T-helper 17 cell (primary cell): ENCODE measurements around the gene SLC31A2. TPM values are rescaled to one million over a fixed set of nuclear protein-coding genes. Genes with fewer than 3 reads are reported as not detected.
"Not testable (repeated sequence)": the region's sequence is repeated elsewhere in the genome, so short reads cannot be mapped to it uniquely, and the experiment has no call there.

Experiments used
- ATAC-seq: fragments of 150-1000 bp; cut with Tn5 transposase; 2 replicates; pipeline ENCODE4 v1.10.0; 2021; ENCODE audit warnings: mild to moderate bottlenecking, moderate library complexity
- DNase-seq, 3 donors: peaks; one replicate each; pipeline versions ENCODE4 v3.0.0 to v3.0.0-alpha.2; 2020 to 2021
- H3K9me3 ChIP-seq: one replicate; pipeline ENCODE4 v1.7.0; 2013; ENCODE audit warnings: low read length, mild to moderate bottlenecking; ENCODE audit not compliant: control insufficient read depth, poor library complexity, severe bottlenecking
- H3K27ac Mint-ChIP-seq: one replicate; pipeline ENCODE4 v1.8.0; 2022; ENCODE audit warnings: mild to moderate bottlenecking, moderate library complexity, mixed read lengths
- H3K27me3 Mint-ChIP-seq: one replicate; pipeline ENCODE4 v1.8.0; 2022; ENCODE audit warnings: mixed read lengths
- H3K36me3 Mint-ChIP-seq: one replicate; pipeline ENCODE4 v1.8.0; 2022; ENCODE audit warnings: low read depth, mixed read lengths
- H3K4me1 Mint-ChIP-seq: one replicate; pipeline ENCODE4 v1.8.0; 2022; ENCODE audit warnings: mild to moderate bottlenecking, mixed read lengths
- H3K4me3 Mint-ChIP-seq: one replicate; pipeline ENCODE4 v1.8.0; 2022; ENCODE audit warnings: mild to moderate bottlenecking, moderate library complexity, mixed read lengths
- total RNA-seq, 4 donors: library from RNA in 2 of 4; stranded (reverse) in 2 of 4; gene quantifications; one replicate each; pipeline ENCODE4 v1.2.3 and lab custom pipeline; 2022 to 2026

The SLC31A2 gene
- 10 to 100 TPM in 1 of 2 donors, 1 to 10 TPM in 1; 6.6 to 12.8 TPM for total RNA-seq
- total RNA-seq (lab: John Stamatoyannopoulos, UW) = 7.1 to 7.5 reads per million in 2 donors

GRCh38 chr9:113150670-113151611 lies at the start of gene SLC31A2:
Gene SLC31A2 (plus strand): TSS chr9:113151007. CDS start chr9:113151075, 68 bp downstream.
- Mint-ChIP-seq H3K36me3 (no peaks in the 10 kb centered on the region), H3K4me1 (peaks cover 23% of the 10 kb centered on the region), H3K27me3 (peaks cover 4% of the 10 kb centered on the region), H3K27ac (peak within 1 kb of the TSS; percentile 93), H3K4me3 (peak within 1 kb of the TSS; percentile 86)
- H3K9me3 ChIP-seq = no peaks in the 10 kb centered on the region
- peak; percentile 96 for ATAC-seq
- peak; percentile 79 to 87 (median 80) for DNase-seq

GRCh38 chr9:113105345-113105744 lies 45.5 kb upstream of the SLC31A2 start:
- H3K36me3 Mint-ChIP-seq, H3K4me3 Mint-ChIP-seq, H3K27ac Mint-ChIP-seq, ATAC-seq, H3K9me3 ChIP-seq, DNase-seq, H3K4me1 Mint-ChIP-seq: not testable (repeated sequence)
- peaks cover 11% of the 10 kb centered on the region for H3K27me3 Mint-ChIP-seq

- not testable (repeated sequence) for H3K9me3 ChIP-seq, DNase-seq, H3K27me3 Mint-ChIP-seq, H3K4me1 Mint-ChIP-seq, H3K27ac Mint-ChIP-seq, H3K36me3 Mint-ChIP-seq
- H3K4me3 Mint-ChIP-seq = peak overlapping the region; percentile 9
- peak; percentile 81 for ATAC-seq
Measured at GRCh38 chr9:113111065-113111951, 39.5 kb upstream of the SLC31A2 start.

GRCh38 chr9:113112706-113113510 lies 37.9 kb upstream of the SLC31A2 start:
- not testable (repeated sequence) for DNase-seq, H3K4me1 Mint-ChIP-seq, H3K27me3 Mint-ChIP-seq, H3K4me3 Mint-ChIP-seq, H3K36me3 Mint-ChIP-seq, H3K9me3 ChIP-seq
- ATAC-seq = peak; percentile 80
- H3K27ac Mint-ChIP-seq = peak overlapping the region; percentile 24

- not testable (repeated sequence) for H3K36me3 Mint-ChIP-seq, H3K27me3 Mint-ChIP-seq, H3K27ac Mint-ChIP-seq, H3K9me3 ChIP-seq, H3K4me3 Mint-ChIP-seq, ATAC-seq, DNase-seq, H3K4me1 Mint-ChIP-seq
Measured at GRCh38 chr9:113118829-113119228, 32.0 kb upstream of the SLC31A2 start.

- H3K4me3 Mint-ChIP-seq = no peak overlapping the region
- H3K36me3 Mint-ChIP-seq = peaks cover 4% of the 10 kb centered on the region
- no peak overlapping the region for H3K27ac Mint-ChIP-seq
- no peaks in the 10 kb centered on the region for H3K9me3 ChIP-seq
- ATAC-seq (no peak), DNase-seq (no peak)
- H3K27me3 Mint-ChIP-seq = peaks cover 45% of the 10 kb centered on the region
- H3K4me1 Mint-ChIP-seq = no peaks in the 10 kb centered on the region
Measured at GRCh38 chr9:113125386-113126035, 25.3 kb upstream of the SLC31A2 start.

- ATAC-seq (no peak), DNase-seq (no peak)
- Mint-ChIP-seq H3K4me3 (no peak overlapping the region), H3K27ac (no peak overlapping the region), H3K36me3 (peaks cover 4% of the 10 kb centered on the region), H3K27me3 (peaks cover 51% of the 10 kb centered on the region), H3K4me1 (no peaks in the 10 kb centered on the region)
- no peaks in the 10 kb centered on the region for H3K9me3 ChIP-seq
Measured at GRCh38 chr9:113129466-113129865, 21.3 kb upstream of the SLC31A2 start.

GRCh38 chr9:113129884-113130283 lies 20.9 kb upstream of the SLC31A2 start:
- H3K9me3 ChIP-seq = no peaks in the 10 kb centered on the region
- Mint-ChIP-seq H3K27me3 (peaks cover 51% of the 10 kb centered on the region), H3K4me1 (no peaks in the 10 kb centered on the region), H3K27ac (no peak overlapping the region), H3K36me3 (peaks cover 4% of the 10 kb centered on the region), H3K4me3 (no peak overlapping the region)
- ATAC-seq (no peak), DNase-seq (no peak)

GRCh38 chr9:113131689-113132151 lies 19.1 kb upstream of the SLC31A2 start:
- no peaks in the 10 kb centered on the region for H3K4me1 Mint-ChIP-seq
- peaks cover 1% of the 10 kb centered on the region for H3K36me3 Mint-ChIP-seq
- DNase-seq (no peak), ATAC-seq (no peak)
- no peak overlapping the region for H3K4me3 Mint-ChIP-seq
- no peaks in the 10 kb centered on the region for H3K9me3 ChIP-seq
- peaks cover 54% of the 10 kb centered on the region for H3K27me3 Mint-ChIP-seq
- H3K27ac Mint-ChIP-seq = no peak overlapping the region

GRCh38 chr9:113137196-113138168 lies 13.3 kb upstream of the SLC31A2 start:
- no peaks in the 10 kb centered on the region for H3K9me3 ChIP-seq
- no peak for DNase-seq
- Mint-ChIP-seq H3K27me3 (peaks cover 28% of the 10 kb centered on the region), H3K27ac (no peak overlapping the region), H3K36me3 (no peaks in the 10 kb centered on the region), H3K4me1 (no peaks in the 10 kb centered on the region), H3K4me3 (no peak overlapping the region)
- ATAC-seq = no peak

GRCh38 chr9:113138760-113139159 lies 12.0 kb upstream of the SLC31A2 start:
- Mint-ChIP-seq H3K4me1 (no peaks in the 10 kb centered on the region), H3K27me3 (peaks cover 33% of the 10 kb centered on the region), H3K4me3 (no peak overlapping the region), H3K36me3 (no peaks in the 10 kb centered on the region), H3K27ac (no peak overlapping the region)
- ATAC-seq (no peak), DNase-seq (no peak)
- no peaks in the 10 kb centered on the region for H3K9me3 ChIP-seq
